Measurements from ENCODE around the gene PPP1R13B.

DNA sequence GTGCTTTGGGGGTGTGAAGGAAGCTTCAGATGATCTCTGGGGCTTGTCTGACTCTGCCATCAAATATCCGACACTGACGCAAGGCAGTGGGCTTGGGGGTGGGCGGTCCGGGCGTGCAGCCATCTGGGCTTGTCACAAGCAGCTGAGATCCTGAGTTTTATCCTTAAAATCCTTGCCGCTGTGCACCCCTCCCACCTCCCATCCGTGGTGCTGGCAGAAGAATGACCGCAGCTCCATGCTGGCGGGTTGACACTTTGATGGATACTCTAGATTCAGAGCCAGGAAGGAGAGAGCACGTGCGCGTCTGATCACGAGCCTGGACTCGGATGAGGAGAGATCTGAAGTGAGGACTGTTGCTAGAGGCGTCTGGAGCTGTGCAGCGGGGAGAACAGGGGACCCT is 128.8 kb downstream of the PPP1R13B start:
- TF ChIP-seq, protein P1, sequence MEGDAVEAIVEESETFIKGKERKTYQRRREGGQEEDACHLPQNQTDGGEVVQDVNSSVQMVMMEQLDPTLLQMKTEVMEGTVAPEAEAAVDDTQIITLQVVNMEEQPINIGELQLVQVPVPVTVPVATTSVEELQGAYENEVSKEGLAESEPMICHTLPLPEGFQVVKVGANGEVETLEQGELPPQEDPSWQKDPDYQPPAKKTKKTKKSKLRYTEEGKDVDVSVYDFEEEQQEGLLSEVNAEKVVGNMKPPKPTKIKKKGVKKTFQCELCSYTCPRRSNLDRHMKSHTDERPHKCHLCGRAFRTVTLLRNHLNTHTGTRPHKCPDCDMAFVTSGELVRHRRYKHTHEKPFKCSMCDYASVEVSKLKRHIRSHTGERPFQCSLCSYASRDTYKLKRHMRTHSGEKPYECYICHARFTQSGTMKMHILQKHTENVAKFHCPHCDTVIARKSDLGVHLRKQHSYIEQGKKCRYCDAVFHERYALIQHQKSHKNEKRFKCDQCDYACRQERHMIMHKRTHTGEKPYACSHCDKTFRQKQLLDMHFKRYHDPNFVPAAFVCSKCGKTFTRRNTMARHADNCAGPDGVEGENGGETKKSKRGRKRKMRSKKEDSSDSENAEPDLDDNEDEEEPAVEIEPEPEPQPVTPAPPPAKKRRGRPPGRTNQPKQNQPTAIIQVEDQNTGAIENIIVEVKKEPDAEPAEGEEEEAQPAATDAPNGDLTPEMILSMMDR (IDR thresholded peaks at IDR 0.05), result no peak
- TF ChIP-seq POLR2AphosphoS5 (IDR thresholded peaks at IDR 0.05; ENCODE audit: low read depth, low read length) (no peak), SIN3A (IDR thresholded peaks at IDR 0.05; ENCODE audit: borderline replicate concordance, insufficient read depth, low read depth, low read length) (no peak), TCF7L2 (IDR thresholded peaks at IDR 0.05; ENCODE audit: low read depth, low read length) (no peak)
- TF ChIP-seq, protein P2, sequence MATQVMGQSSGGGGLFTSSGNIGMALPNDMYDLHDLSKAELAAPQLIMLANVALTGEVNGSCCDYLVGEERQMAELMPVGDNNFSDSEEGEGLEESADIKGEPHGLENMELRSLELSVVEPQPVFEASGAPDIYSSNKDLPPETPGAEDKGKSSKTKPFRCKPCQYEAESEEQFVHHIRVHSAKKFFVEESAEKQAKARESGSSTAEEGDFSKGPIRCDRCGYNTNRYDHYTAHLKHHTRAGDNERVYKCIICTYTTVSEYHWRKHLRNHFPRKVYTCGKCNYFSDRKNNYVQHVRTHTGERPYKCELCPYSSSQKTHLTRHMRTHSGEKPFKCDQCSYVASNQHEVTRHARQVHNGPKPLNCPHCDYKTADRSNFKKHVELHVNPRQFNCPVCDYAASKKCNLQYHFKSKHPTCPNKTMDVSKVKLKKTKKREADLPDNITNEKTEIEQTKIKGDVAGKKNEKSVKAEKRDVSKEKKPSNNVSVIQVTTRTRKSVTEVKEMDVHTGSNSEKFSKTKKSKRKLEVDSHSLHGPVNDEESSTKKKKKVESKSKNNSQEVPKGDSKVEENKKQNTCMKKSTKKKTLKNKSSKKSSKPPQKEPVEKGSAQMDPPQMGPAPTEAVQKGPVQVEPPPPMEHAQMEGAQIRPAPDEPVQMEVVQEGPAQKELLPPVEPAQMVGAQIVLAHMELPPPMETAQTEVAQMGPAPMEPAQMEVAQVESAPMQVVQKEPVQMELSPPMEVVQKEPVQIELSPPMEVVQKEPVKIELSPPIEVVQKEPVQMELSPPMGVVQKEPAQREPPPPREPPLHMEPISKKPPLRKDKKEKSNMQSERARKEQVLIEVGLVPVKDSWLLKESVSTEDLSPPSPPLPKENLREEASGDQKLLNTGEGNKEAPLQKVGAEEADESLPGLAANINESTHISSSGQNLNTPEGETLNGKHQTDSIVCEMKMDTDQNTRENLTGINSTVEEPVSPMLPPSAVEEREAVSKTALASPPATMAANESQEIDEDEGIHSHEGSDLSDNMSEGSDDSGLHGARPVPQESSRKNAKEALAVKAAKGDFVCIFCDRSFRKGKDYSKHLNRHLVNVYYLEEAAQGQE (IDR thresholded peaks at IDR 0.05; ENCODE audit: insufficient read depth in 1 of 2, low read depth in 2 of 2, low read length in 1 of 2), result no peak
